Muscle layer of colon (tissue), 2 donors: Measurements from ENCODE around the gene ATP2A3.

Experiments
- H3K27ac ChIP-seq: one replicate; pipeline ENCODE4 v1.7.0; 2013; ENCODE audit warnings: low read depth, mild to moderate bottlenecking, low read length, moderate library complexity
- H3K27me3 ChIP-seq, 2 donors: one replicate each; pipeline ENCODE4 v1.7.0; 2013; ENCODE audit warnings: low read length in 2 of 2, mild to moderate bottlenecking in 2 of 2; ENCODE audit not compliant: insufficient read depth in 2 of 2, control insufficient read depth in 1 of 2
- H3K36me3 ChIP-seq: one replicate; pipeline ENCODE4 v1.7.0; 2013; ENCODE audit warnings: mild to moderate bottlenecking, low read length; ENCODE audit not compliant: insufficient read depth
- H3K4me1 ChIP-seq: one replicate; pipeline ENCODE4 v1.7.0; 2013; ENCODE audit warnings: mild to moderate bottlenecking, low read length; ENCODE audit not compliant: insufficient read depth
- H3K4me3 ChIP-seq, 2 donors: one replicate each; pipeline ENCODE4 v1.7.0; 2013; ENCODE audit warnings: low read length in 2 of 2, low read depth in 1 of 2, mild to moderate bottlenecking in 1 of 2, moderate library complexity in 1 of 2
- H3K9ac ChIP-seq: one replicate; pipeline ENCODE4 v1.7.0; 2013; ENCODE audit warnings: low read length
- H3K9me3 ChIP-seq: one replicate; pipeline ENCODE4 v1.7.0; 2013; ENCODE audit warnings: mild to moderate bottlenecking, low read length
- donor health status: abdominal sarcoma.
- donor health status: Adenocarcinoma of cecum.

The ATP2A3 gene

GRCh38 chr17:3989041-3989886 is 25.0 kb upstream of the ATP2A3 start:
- Histone ChIP-seq H3K36me3 (no peaks in the 10 kb centered on the region), H3K27me3 (no peaks in the 10 kb centered on the region), H3K9ac (no peak overlapping the region), H3K27ac (no peak overlapping the region), H3K4me1 (no peaks in the 10 kb centered on the region), H3K9me3 (no peaks in the 10 kb centered on the region), H3K4me3 (no peak overlapping the region)

DNA sequence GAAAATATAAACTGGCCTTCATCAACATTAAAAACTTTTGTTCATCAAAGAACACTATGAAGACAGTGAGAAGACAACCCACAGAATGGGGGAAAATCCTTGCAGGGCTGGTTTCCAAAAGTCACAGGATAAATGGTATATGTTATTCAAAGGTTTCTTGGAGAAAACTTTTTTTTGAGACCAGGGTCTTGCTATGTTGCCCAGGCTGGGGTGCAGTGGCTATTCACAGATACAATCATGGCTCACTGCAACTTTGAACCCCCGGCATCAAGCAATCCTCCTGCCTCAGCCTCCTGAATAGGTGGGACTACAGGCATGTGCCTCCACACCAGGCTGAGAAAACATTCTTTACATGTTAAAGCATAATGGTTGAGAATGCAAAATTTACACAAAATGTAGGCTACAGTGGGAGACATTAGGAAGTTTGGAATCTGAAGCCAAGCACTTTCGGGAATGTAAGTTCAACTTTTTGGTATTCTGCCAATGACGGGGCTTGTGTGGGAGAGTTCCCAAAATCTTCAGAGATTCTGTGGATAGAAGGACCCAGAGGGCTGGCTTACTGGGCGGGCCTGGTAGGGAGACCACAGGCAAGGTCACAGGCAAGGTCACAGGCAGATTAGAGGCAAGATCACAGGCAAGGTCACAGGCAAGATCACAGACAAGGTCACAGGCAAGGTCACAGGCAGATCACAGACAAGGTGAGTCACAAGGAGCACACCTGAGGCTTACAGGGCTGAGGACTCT is 24.2 kb upstream of the ATP2A3 start:
- Histone ChIP-seq H3K27ac (no peak overlapping the region), H3K9ac (no peak overlapping the region), H3K36me3 (no peaks in the 10 kb centered on the region), H3K4me1 (no peaks in the 10 kb centered on the region), H3K9me3 (no peaks in the 10 kb centered on the region), H3K4me3 (no peak overlapping the region), H3K27me3 (no peaks in the 10 kb centered on the region)

GRCh38 chr17:3986939-3987335 is 22.7 kb upstream of the ATP2A3 start:
- no peak overlapping the region for H3K4me3 ChIP-seq
- no peaks in the 10 kb centered on the region for H3K36me3 ChIP-seq
- H3K9ac ChIP-seq = no peak overlapping the region
- H3K27me3 ChIP-seq = no peaks in the 10 kb centered on the region
- H3K9me3 ChIP-seq = no peaks in the 10 kb centered on the region
- no peak overlapping the region for H3K27ac ChIP-seq
- H3K4me1 ChIP-seq = no peaks in the 10 kb centered on the region

- Histone ChIP-seq H3K4me1 (no peaks in the 10 kb centered on the region), H3K9ac (no peak overlapping the region), H3K9me3 (no peaks in the 10 kb centered on the region), H3K27ac (no peak overlapping the region), H3K4me3 (no peak overlapping the region), H3K36me3 (no peaks in the 10 kb centered on the region), H3K27me3 (no peaks in the 10 kb centered on the region)
Measured at GRCh38 chr17:3986270-3986938, 22.2 kb upstream of the ATP2A3 start.

GRCh38 chr17:3985846-3986245 is 21.6 kb upstream of the ATP2A3 start:
- H3K27ac ChIP-seq = no peak overlapping the region
- H3K9ac ChIP-seq = no peak overlapping the region
- no peaks in the 10 kb centered on the region for H3K9me3 ChIP-seq
- no peaks in the 10 kb centered on the region for H3K4me1 ChIP-seq
- H3K27me3 ChIP-seq = no peaks in the 10 kb centered on the region
- H3K36me3 ChIP-seq = no peaks in the 10 kb centered on the region
- H3K4me3 ChIP-seq = no peak overlapping the region

DNA sequence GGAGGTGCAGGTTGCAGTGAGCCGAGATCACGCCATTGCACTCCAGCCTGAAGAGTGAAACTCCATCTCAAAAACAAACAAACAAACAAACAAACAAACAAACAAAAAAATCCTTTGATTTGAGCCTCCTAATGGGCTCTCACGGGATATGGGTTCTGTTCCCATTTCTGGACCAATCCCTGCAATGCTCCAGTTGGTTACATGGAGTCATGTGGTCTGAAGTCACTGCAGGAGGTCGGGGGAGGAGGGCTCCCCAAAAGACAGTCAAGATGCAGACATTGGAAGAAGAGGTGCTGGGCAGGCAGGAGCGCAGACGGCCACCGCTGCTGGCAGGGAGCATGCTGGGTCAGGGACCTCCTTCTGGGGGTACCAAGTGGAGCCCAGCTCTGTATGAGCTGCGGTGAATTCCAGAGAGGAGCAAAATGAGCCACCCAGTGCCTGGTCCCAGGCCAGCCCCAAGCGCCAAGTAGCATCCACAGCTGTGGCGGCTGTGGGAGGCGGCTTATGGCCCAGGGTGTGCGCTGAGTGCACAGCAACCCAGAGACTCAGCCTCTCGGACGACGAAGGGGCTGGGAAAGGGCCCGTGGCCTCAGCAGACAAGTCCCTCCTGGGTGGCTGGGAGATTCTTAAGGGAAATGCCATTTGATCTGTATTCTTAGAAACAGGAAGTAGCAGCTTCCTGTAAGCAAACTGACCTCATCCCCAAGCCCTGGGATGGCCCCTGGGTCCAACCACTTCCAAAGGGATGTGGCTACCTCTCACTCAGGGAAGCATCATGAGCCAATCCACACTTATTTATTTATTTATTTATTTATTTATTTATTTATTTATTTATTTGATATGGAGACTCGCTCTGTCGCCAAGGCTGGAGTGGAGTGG is 19.6 kb upstream of the ATP2A3 start:
- Histone ChIP-seq H3K4me3 (no peak overlapping the region), H3K27me3 (no peaks in the 10 kb centered on the region), H3K9me3 (no peaks in the 10 kb centered on the region), H3K9ac (no peak overlapping the region), H3K4me1 (no peaks in the 10 kb centered on the region), H3K27ac (no peak overlapping the region), H3K36me3 (no peaks in the 10 kb centered on the region)

DNA sequence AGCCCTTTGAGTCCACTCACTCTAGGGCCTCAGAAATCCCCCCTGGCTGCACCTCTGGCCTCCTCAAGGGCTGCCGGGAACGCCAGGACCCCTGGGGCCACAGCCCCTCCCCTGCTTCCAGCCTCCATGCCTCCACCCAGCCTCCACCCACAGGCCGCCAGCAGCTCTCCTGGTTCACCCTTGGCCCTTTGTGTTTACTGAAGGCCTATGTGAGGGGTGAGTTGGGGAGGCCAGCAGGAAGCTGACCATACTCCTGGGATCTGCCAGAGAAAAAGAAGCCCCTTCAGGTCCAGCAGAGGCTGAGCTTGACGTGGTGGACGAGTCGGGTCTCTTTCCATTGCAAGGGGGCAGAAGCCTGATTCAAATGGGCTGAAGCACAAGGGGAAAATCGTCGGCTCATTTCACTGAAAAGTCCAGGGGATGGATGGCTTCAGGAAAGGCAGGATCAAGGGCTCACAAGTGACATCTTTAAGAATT is 18.3 kb upstream of the ATP2A3 start:
- H3K4me3 ChIP-seq = no peak overlapping the region
- H3K4me1 ChIP-seq = no peaks in the 10 kb centered on the region
- no peaks in the 10 kb centered on the region for H3K36me3 ChIP-seq
- no peaks in the 10 kb centered on the region for H3K9me3 ChIP-seq
- no peak overlapping the region for H3K27ac ChIP-seq
- no peaks in the 10 kb centered on the region for H3K27me3 ChIP-seq
- H3K9ac ChIP-seq = no peak overlapping the region

DNA sequence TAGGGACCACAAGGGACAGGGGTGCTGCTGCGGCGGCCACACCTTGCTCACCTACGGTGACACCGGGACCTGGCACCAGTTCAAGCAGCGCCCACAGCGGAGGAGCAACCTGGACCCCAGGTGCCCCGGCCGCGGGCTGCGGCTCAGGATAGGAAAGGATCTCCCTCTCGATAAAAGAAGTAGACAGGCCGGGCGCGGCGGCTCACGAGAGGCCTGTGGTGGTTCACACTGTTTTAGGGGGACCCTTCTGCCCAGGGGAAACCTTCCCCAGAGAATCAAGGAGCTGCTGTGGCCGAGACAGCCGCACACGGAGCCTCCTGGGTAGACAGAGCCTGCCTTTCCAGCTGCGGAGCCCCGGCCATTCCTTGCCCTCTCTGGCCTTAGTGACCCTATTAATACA is 17.9 kb upstream of the ATP2A3 start:
- Histone ChIP-seq H3K27ac (no peak overlapping the region), H3K27me3 (no peaks in the 10 kb centered on the region), H3K4me1 (no peaks in the 10 kb centered on the region), H3K9me3 (no peaks in the 10 kb centered on the region), H3K4me3 (no peak overlapping the region), H3K9ac (no peak overlapping the region), H3K36me3 (no peaks in the 10 kb centered on the region)

GRCh38 chr17:3981455-3981854 is 17.2 kb upstream of the ATP2A3 start:
- H3K4me1 ChIP-seq = no peaks in the 10 kb centered on the region
- H3K9me3 ChIP-seq = no peaks in the 10 kb centered on the region
- no peak overlapping the region for H3K4me3 ChIP-seq
- no peak overlapping the region for H3K9ac ChIP-seq
- H3K27me3 ChIP-seq = no peaks in the 10 kb centered on the region
- no peaks in the 10 kb centered on the region for H3K36me3 ChIP-seq
- no peak overlapping the region for H3K27ac ChIP-seq

DNA sequence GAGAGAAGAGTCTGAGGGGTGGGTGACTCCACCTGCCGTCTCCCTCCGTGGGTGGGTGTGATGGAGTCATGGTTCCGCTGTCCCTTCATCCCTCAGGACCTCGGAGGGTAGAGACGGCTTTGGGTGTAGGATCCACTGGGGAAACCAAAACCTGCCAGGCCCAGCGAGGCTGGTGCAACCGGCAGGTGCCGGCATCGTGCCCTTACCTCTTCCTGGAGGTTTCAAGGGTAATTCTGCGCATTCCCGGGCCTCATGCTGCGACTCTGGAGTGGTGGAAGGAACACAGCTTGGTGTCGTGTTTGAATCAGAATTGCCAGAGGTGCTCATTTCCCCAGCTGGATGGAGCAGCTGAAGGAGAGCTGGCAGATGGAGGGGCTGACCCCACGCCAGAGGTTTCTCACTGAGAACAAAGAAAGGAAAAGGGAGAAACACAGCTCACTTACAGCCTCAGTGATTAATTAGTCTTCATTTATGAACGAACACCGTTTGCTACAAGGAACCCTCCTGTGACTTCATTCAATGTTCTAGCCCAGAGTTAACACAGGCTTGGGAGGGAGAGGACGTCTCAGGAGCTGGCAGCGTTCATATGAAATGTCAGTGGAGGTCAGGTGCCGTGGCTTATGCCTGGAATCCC is 16.3 kb upstream of the ATP2A3 start:
- Histone ChIP-seq H3K36me3 (no peaks in the 10 kb centered on the region), H3K4me1 (no peaks in the 10 kb centered on the region), H3K27ac (no peak overlapping the region), H3K27me3 (no peaks in the 10 kb centered on the region), H3K9ac (no peak overlapping the region), H3K4me3 (no peak overlapping the region), H3K9me3 (no peaks in the 10 kb centered on the region)
